ENCODE results near the gene MKRN1.
A peak's percentile ranks its signal among the peaks of the same experiment; 100 is the strongest.
"Not testable (repeated sequence)": the region's sequence is repeated elsewhere in the genome, so short reads cannot be mapped to it uniquely, and the experiment has no call there.

MKRN1 gene

DNA sequence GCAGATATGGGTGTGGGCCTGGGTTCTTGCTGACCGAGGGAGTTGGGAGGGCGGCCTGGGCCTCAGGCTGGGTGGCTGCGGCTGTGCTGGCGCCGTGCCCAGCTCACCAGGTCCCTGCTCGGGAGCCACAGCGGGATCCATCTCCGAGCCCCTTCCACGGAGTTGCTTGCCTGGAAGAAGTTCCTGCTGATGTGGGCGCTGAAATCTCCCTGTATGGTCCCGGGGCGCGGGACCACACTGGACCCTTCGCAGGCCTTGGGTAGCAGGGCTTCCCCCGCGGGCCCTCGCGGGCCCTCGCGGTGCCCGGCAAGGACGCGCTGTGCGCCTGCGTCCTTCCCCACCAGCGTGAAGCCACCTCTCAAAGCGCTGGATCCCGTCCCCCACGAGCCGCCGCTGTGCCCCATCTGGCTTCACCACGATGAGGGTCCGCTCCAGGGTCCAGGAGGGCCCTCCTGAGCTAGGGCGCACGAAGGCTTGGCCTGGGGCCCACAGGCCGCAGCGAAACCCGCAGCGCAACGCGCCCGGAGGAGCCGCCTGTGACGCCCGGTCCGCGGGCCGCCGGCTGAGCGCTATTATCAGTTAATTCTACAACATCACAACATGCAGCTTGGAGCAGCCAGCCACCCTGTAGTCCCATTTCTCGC, 43.9 kb downstream of the MKRN1 start:
- no peaks in the 10 kb centered on the region for H3K9me3 Mint-ChIP-seq
- H3K4me3 Mint-ChIP-seq = no peak overlapping the region
- no peak for DNase-seq
- H3K36me3 Mint-ChIP-seq = no peaks in the 10 kb centered on the region
- CTCF ChIA-PET = interaction anchor here (1.0 kb wide), 1 partner anchor 9 kb away, joined by 3 read pairs; no protein-coding TSS in a partner anchor
- no peak overlapping the region for H3K27ac Mint-ChIP-seq
- H3K27me3 Mint-ChIP-seq = peaks cover 11% of the 10 kb centered on the region
- H3K4me1 Mint-ChIP-seq = no peaks in the 10 kb centered on the region

DNA sequence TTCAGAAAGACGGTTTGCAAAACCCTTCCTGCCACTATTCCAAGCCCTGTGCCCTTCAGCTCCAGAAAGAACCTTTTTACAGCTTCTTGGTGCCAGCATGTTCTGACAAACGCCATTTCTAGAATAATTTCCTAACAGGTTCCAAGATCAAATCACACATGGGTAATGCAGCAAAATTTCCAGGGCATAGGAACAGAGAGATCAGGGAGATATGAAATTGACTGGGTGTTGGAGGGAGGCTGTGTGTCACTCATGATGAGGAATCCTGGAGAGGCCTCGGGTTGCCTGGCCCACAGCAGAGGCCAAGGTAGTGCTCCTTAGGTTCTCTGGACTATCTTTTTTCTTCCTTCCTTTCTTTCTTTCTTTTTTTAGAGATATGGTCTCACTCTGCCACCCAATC, 45.9 kb downstream of the MKRN1 start:
- Mint-ChIP-seq H3K27ac (no peak overlapping the region), H3K36me3 (no peaks in the 10 kb centered on the region), H3K4me3 (no peak overlapping the region), H3K9me3 (no peaks in the 10 kb centered on the region), H3K27me3 (peaks cover 11% of the 10 kb centered on the region), H3K4me1 (no peaks in the 10 kb centered on the region)
- CTCF ChIA-PET = interaction anchor here (1.0 kb wide), 1 partner anchor 10 kb away, joined by 3 read pairs; no protein-coding TSS in a partner anchor
- no peak for DNase-seq

DNA sequence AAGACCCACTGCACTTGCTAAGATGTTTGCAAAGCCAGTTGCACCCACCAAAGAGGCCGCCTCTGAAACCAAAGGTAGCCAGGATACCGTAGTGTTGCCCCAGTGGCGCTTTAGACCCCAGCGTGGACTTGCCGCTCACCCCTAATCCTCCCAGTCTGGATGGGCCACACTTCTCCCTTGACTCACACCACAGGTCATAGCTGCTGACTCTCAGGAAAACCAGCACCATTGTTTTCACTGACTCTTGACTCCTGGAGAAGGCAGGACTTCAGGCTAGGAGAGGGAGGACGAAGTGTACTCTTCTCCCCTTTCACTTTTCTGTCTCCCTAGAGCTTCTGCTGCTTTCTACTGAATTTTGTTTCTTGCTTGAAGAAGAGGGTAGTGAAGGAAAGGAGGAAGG, 53.2 kb downstream of the MKRN1 start:
- Mint-ChIP-seq H3K9me3 (no peaks in the 10 kb centered on the region), H3K36me3 (peaks cover 5% of the 10 kb centered on the region), H3K27ac (no peak overlapping the region), H3K27me3 (no peaks in the 10 kb centered on the region), H3K4me3 (no peak overlapping the region), H3K4me1 (no peaks in the 10 kb centered on the region)
- DNase-seq = no peak
- CTCF ChIA-PET = no interaction called here

DNA sequence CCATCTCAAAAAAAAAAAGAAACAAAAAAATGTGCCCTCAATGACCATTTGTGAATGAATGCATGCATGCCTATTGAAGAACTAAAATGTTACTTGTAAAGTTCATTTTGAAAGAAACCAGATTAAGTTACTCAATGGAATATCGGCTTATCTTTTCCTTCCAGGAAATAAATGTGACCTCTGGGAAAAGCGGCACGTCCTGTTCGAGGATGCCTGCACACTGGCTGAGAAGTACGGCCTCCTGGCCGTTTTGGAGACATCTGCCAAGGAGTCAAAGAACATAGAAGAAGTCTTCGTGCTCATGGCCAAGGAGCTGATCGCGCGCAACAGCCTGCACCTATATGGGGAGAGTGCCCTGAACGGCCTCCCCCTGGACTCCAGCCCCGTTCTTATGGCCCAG, 53.6 kb downstream of the MKRN1 start:
- no peaks in the 10 kb centered on the region for H3K27me3 Mint-ChIP-seq
- no peak overlapping the region for H3K4me3 Mint-ChIP-seq
- CTCF ChIA-PET = interaction anchor here (1.1 kb wide), 1 partner anchor 15 kb away, joined by 5 read pairs; no protein-coding TSS in a partner anchor
- H3K4me1 Mint-ChIP-seq = no peaks in the 10 kb centered on the region
- peaks cover 5% of the 10 kb centered on the region for H3K36me3 Mint-ChIP-seq
- DNase-seq = no peak
- no peak overlapping the region for H3K27ac Mint-ChIP-seq
- no peaks in the 10 kb centered on the region for H3K9me3 Mint-ChIP-seq

DNA sequence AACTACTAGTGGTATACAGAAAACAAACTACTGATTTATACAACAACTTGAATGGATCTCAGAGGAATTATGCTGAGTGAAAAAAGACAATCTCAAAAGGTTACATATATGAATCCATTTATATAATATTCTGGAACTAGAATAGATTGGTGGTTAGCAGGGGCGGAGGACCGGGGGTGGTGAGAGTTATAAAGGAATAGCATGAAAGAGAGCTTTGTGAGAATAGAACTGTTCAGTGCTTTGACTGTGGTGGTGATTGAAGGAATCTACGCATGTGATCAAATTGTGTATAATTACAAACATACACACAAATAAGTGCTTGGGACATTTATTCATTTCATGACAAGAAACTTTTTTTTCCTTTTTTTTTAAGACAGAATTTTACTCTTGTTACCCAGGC, 55.8 kb downstream of the MKRN1 start:
- H3K27me3 Mint-ChIP-seq = no peaks in the 10 kb centered on the region
- H3K4me1 Mint-ChIP-seq = no peaks in the 10 kb centered on the region
- H3K4me3 Mint-ChIP-seq = no peak overlapping the region

DNA sequence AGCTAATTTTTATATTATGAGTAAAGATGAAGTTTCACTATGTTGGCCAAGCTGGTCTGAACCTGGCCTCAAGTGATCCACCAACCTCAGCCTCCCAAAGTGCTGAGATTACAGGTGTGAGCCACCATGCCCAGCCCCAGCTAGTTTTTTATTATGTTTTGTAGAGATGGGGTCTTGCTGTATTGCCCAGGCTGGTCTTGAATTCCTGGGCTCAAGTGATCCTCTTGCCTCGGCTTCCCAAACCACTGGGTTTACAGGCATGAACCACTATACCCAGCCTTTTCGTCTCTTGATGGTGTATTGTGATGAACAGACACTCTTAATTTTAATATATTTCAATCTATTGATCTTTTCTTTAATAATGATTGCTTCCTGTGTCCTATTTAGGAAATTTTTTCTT, 57.8 kb downstream of the MKRN1 start:
- Mint-ChIP-seq H3K9me3 (no peaks in the 10 kb centered on the region), H3K27me3 (no peaks in the 10 kb centered on the region), H3K36me3 (peaks cover 6% of the 10 kb centered on the region), H3K4me1 (peaks cover 10% of the 10 kb centered on the region), H3K4me3 (no peak overlapping the region), H3K27ac (no peak overlapping the region)
- CTCF ChIA-PET = no interaction called here
- DNase-seq = no peak

More for the DNA sequence above, 55.8 kb downstream of the MKRN1 start:
- DNase-seq = no peak
- Mint-ChIP-seq H3K27ac (no peak overlapping the region), H3K9me3 (no peaks in the 10 kb centered on the region), H3K36me3 (peaks cover 5% of the 10 kb centered on the region)
- CTCF ChIA-PET = interaction anchor here (1.2 to 1.5 kb wide), 2 partner anchors 21 to 41 kb away, joined by 3 read pairs; no protein-coding TSS in a partner anchor

DNA sequence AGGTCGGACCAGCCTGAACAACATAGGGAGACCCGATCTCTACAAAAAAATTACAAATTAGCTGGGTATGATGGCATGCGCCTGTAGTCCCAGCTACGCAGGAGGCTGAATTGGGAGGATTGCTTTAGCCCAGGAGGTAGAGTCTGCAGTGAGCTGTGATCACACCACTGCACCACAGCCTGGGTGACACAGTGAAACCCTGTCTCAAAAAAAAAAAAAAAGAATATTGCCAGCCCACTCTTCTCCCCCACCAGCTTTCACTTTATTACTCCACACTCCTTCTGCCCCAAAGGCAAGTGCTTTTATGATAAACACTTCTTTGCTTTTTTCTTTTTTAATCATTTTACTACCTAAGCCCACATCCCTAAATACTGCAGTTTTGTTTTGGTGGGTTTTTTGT, 60.7 kb downstream of the MKRN1 start:
- peaks cover 23% of the 10 kb centered on the region for H3K4me1 Mint-ChIP-seq
- no peak for DNase-seq
- H3K27ac Mint-ChIP-seq = no peak overlapping the region
- CTCF ChIA-PET = interaction anchor here (0.5 kb wide), 1 partner anchor 242 kb away, joined by 4 read pairs; no protein-coding TSS in a partner anchor
- H3K9me3 Mint-ChIP-seq = no peaks in the 10 kb centered on the region
- H3K4me3 Mint-ChIP-seq = no peak overlapping the region
- peaks cover 12% of the 10 kb centered on the region for H3K36me3 Mint-ChIP-seq
- no peaks in the 10 kb centered on the region for H3K27me3 Mint-ChIP-seq

DNA sequence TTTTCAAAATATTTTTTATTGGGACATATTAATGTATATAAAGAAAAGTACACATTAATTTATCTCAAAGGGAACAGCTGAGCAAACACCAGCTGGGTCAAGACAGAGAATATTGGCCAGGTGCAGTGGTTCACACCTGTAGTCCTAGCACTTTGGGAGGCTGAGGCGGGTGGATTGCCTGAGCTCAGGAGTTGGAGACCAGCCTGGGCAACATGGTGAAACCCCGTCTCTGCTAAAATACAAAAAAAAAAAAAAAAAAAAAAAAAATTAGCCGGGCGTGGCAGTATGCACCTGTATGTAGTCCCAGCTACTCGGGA, 61.2 kb downstream of the MKRN1 start:
- peaks cover 13% of the 10 kb centered on the region for H3K36me3 Mint-ChIP-seq
- H3K4me1 Mint-ChIP-seq = peaks cover 23% of the 10 kb centered on the region
- H3K9me3 Mint-ChIP-seq, H3K27ac Mint-ChIP-seq, CTCF ChIA-PET, H3K27me3 Mint-ChIP-seq, DNase-seq, H3K4me3 Mint-ChIP-seq: not testable (repeated sequence)

DNA sequence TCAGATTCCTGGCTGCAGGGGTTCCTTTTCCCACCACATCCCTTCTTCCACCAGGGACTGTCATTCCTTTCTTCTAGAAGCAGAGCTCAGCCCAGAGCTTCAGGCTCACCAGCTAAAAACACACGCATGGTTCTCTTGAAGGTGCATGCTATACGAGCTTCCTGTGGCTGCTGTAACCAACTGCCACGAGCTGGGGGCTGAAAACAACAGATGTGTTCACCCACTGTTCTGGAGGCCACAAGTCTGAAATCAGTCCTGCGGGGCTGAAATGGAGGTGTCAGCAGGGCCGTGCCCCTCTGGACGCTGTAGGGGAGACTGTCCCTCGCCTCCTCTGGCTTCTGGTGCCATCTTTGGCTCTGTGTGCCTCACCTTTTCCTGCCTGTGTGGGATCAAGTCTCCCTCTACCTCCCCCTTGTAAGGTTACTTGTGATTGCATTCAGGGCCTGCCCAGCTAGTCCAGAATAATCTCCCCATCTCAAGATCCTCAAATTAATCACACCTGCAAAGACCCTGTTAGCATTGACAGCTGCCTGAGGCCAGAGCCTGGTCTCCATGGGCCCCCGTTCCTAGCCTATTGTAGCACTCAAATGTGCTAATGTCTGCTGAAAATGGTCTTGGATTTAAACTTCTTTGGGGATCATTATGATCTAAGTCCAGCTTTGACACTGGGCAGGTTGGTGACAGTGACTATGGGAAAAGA, 61.7 kb downstream of the MKRN1 start:
- peaks cover 15% of the 10 kb centered on the region for H3K36me3 Mint-ChIP-seq
- H3K4me1 Mint-ChIP-seq = peaks cover 23% of the 10 kb centered on the region
- CTCF ChIA-PET = interaction anchor here (0.6 to 1.0 kb wide), 3 partner anchors 26 to 381 kb away, joined by 3 to 6 read pairs (median 3); no protein-coding TSS in a partner anchor
- no peaks in the 10 kb centered on the region for H3K27me3 Mint-ChIP-seq
- no peak overlapping the region for H3K27ac Mint-ChIP-seq
- DNase-seq = peak; percentile 25
- H3K4me3 Mint-ChIP-seq = no peak overlapping the region
- H3K9me3 Mint-ChIP-seq = no peaks in the 10 kb centered on the region

DNA sequence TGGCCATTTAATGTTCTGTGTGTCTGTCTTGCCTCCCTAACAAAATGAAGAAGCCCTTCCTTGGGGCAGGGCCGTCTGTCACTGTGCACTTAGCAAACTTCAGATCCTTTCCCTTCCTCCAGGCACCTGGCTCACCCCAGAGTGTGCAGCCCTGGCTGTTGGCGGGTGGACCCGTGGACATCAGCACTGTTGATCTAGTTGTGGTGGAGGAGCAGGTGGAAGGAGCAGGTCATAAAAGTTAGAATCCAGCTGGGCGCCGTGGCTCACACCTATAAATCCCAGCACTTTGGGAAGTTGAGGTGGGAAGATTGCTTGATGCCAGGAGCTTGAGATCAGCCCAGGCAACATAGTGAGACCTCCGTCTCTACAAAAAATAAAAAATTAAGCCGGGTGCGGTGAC, 62.7 kb downstream of the MKRN1 start:
- Mint-ChIP-seq H3K4me3 (no peak overlapping the region), H3K27ac (no peak overlapping the region), H3K27me3 (no peaks in the 10 kb centered on the region), H3K4me1 (peaks cover 23% of the 10 kb centered on the region), H3K36me3 (peaks cover 17% of the 10 kb centered on the region), H3K9me3 (no peaks in the 10 kb centered on the region)
- CTCF ChIA-PET = interaction anchor here (0.6 kb wide), 1 partner anchor 18 kb away, joined by 3 read pairs; the partner anchor contains the start of gene SLC37A3
- DNase-seq = no peak

DNA sequence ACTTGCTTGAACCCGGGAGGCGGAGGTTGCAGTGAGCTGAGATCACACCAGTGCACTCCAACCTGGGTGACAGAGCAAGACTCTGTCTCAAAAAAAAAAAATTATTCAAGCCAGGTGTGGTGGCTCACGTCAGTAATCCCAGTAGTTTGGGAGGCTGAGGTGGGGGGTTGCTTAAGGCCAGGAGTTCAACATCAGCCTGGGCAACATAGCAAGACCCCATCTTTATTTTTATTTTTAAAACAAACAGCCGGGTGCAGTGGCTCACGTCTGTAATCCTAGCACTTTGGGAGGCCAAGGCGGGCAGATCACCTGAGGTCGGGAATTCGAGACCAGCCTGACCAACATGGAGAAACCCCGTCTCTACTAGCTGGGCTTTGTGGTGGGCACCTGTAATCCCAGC, 63.5 kb downstream of the MKRN1 start:
- H3K4me1 Mint-ChIP-seq = peaks cover 23% of the 10 kb centered on the region
- H3K9me3 Mint-ChIP-seq, H3K27ac Mint-ChIP-seq, CTCF ChIA-PET, DNase-seq, H3K4me3 Mint-ChIP-seq, H3K27me3 Mint-ChIP-seq: not testable (repeated sequence)
- peaks cover 19% of the 10 kb centered on the region for H3K36me3 Mint-ChIP-seq

DNA sequence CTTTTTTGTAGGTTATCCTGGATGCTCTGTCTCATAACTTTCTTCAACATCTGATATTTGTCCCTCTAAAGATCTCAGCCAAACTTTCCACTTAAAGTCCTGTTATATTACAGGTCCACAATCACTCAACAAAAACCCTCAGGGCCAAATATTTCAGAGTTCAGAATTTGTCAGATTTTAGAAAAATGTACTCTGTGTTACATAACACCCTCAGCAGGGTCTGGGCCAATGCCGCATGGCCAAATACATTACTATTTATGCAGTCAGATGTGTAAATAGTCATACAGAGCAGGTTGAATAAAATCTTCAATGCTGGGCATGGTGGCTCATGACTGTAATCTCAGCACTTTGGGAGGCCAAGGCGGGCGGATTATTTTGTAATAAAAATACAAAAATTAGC, 63.9 kb downstream of the MKRN1 start:
- no peak for DNase-seq
- H3K36me3 Mint-ChIP-seq = peaks cover 19% of the 10 kb centered on the region
- H3K4me1 Mint-ChIP-seq = peaks cover 23% of the 10 kb centered on the region
- no peak overlapping the region for H3K27ac Mint-ChIP-seq
- H3K9me3 Mint-ChIP-seq = no peaks in the 10 kb centered on the region
- CTCF ChIA-PET = no interaction called here
- no peaks in the 10 kb centered on the region for H3K27me3 Mint-ChIP-seq
- no peak overlapping the region for H3K4me3 Mint-ChIP-seq

DNA sequence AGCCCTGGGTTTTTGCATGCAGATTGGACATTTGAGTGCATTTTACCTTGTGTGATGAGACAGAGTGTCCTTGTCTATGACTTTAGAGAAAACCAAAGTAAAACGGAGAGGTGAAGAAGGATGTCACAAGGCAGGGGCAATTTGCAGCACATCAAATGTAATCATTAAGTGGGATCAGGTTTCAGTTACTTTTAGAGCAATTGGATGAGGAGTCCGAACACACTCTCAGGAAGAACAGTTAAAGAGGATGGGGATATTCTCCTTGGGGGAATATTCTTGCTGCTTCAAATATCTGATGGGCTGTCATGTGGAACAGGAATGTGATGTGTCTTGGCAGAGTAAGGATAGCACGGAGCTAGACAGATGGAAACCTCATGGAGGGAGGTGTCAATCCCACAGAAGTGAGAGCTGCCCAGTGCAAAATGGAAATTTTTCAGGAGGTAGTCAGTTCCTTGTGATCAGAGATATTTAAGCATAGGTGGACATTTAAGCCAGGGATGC, 74.7 kb downstream of the MKRN1 start:
- Mint-ChIP-seq H3K27ac (peak overlapping the region; percentile 95), H3K4me3 (peak overlapping the region; percentile 90), H3K4me1 (peaks cover 37% of the 10 kb centered on the region), H3K9me3 (no peaks in the 10 kb centered on the region), H3K36me3 (peaks cover 10% of the 10 kb centered on the region), H3K27me3 (no peaks in the 10 kb centered on the region)
- no peak for DNase-seq
- CTCF ChIA-PET = no interaction called here

DNA sequence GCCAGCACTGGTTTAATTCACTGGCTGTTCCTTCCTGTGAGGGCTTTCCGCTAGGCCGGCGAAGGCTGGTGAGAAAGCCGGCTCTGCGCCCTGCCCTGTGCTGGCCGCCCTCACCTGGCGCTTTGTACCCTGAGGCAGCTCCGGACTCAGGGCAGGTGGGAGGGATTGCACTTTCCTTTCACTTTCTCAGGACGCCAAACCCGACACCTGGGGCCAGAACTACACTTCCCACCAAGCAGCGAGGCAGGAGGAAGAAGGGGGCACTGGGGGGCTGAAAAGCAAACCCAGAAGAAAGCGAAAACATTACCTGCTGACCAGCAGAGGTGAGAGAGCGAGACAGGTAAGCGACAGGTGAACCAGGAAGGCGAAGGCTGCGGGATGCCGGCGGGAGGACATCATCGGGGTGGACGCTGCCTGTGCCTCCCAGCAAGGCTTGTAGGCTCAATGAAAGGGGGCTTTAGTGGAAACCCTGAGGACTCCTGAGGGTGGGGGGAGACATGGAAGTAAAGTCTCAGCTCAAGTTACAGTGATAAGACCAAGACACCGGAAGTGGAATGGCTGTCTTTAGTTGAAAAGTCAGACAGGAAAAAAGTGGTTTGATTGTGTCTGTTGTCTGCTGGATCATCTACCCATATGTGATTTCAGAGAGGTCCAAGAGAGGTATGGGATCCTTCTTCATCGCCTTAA, 75.3 kb downstream of the MKRN1 start, which contains the start of gene RAB19:
Gene RAB19, plus strand, starts transcription at position 181 of the 687 bp plus-strand sequence. CDS start 3,589 bp downstream, outside the sequence.
- CTCF ChIA-PET = no interaction called here
- peak within 1 kb of the TSS; percentile 90 for H3K4me3 Mint-ChIP-seq
- no peaks in the 10 kb centered on the region for H3K9me3 Mint-ChIP-seq
- H3K4me1 Mint-ChIP-seq = peaks cover 39% of the 10 kb centered on the region
- peak within 1 kb of the TSS; percentile 95 for H3K27ac Mint-ChIP-seq
- peak; percentile 78 for DNase-seq
- peaks cover 10% of the 10 kb centered on the region for H3K36me3 Mint-ChIP-seq
- no peaks in the 10 kb centered on the region for H3K27me3 Mint-ChIP-seq

Data from activated naive CD4-positive, alpha-beta T cell treated with anti-CD3 and anti-CD28 coated beads, Interleukin-2, amount 10 ng/mL, durations not matched to agents 7 days and 5 days (primary cell).